GM23338 (cell line): ENCODE data around the gene PIM2. TPM values are rescaled to one million over a fixed set of nuclear protein-coding genes. Genes with fewer than 3 reads are reported as not detected.

Experiments used
- ATAC-seq: fragments of 200-7000 bp; cut with Tn5 transposase; 3 replicates; pipeline ENCODE4 v1.9.1; 2020
- DNase-seq: peaks from one replicate; pipeline ENCODE4 v3.0.0-alpha.2; 2015; ENCODE audit warnings: low spot score
- H2AFZ ChIP-seq: fragments of 200-600 bp; sonication (generic); 2 replicates; pipeline ENCODE4 v1.8.0; 2016; ENCODE audit warnings: antibody characterized with exemption, mild to moderate bottlenecking, moderate library complexity
- H3F3A ChIP-seq: fragments of 200-600 bp; sonication (generic); replicated peaks from 2 replicates; pipeline ENCODE4 v1.8.0; 2017; ENCODE audit warnings: antibody characterized with exemption, mixed run types, low read depth
- H3K27ac ChIP-seq: fragments of 200-600 bp; sonication (generic); 2 replicates; pipeline ENCODE4 v1.6.1; 2016; ENCODE audit warnings: low read depth
- H3K27me3 ChIP-seq: fragments of 200-600 bp; sonication (generic); 2 replicates; pipeline ENCODE4 v1.8.0; 2016; ENCODE audit warnings: mild to moderate bottlenecking, mixed run types, moderate library complexity; ENCODE audit not compliant: insufficient read depth
- H3K36me3 ChIP-seq: fragments of 200-600 bp; sonication (generic); 2 replicates; pipeline ENCODE4 v1.8.0; 2016; ENCODE audit warnings: mild to moderate bottlenecking; ENCODE audit not compliant: insufficient read depth
- H3K4me1 ChIP-seq: fragments of 200-600 bp; sonication (generic); 2 replicates; pipeline ENCODE4 v1.8.0; 2016; ENCODE audit warnings: mild to moderate bottlenecking, moderate library complexity; ENCODE audit not compliant: insufficient read depth
- H3K4me2 ChIP-seq: fragments of 200-600 bp; sonication (generic); 2 replicates; pipeline ENCODE4 v1.7.1; 2017; ENCODE audit warnings: mixed run types
- H3K4me3 ChIP-seq: fragments of 200-600 bp; sonication (generic); 2 replicates; pipeline ENCODE4 v1.6.1; 2016; ENCODE audit warnings: mixed run types
- H3K79me2 ChIP-seq: fragments of 200-600 bp; sonication (generic); replicated peaks from 2 replicates; pipeline ENCODE4 v1.8.0; 2017; ENCODE audit warnings: mild to moderate bottlenecking; ENCODE audit not compliant: insufficient read depth
- H3K9me2 ChIP-seq: fragments of 200-600 bp; sonication (generic); 2 replicates; pipeline ENCODE4 v1.8.0; 2017; ENCODE audit not compliant: insufficient read depth
- H4K20me1 ChIP-seq: fragments of 200-600 bp; sonication (generic); replicated peaks from 2 replicates; pipeline ENCODE4 v1.8.0; 2017; ENCODE audit warnings: mild to moderate bottlenecking; ENCODE audit not compliant: insufficient read depth
- H3K27ac Mint-ChIP-seq: 2 replicates; pipeline ENCODE4 v1.8.0; 2020; ENCODE audit warnings: inconsistent platforms, mild to moderate bottlenecking, moderate library complexity, mixed read lengths
- H3K27me3 Mint-ChIP-seq: 3 replicates; pipeline ENCODE4 v1.8.0; 2022; ENCODE audit warnings: low read depth, mild to moderate bottlenecking, moderate library complexity, mixed read lengths, inconsistent platforms; ENCODE audit not compliant: insufficient read depth, poor library complexity
- H3K36me3 Mint-ChIP-seq: 3 replicates; pipeline ENCODE4 v1.8.0; 2021; ENCODE audit warnings: low read depth, mild to moderate bottlenecking, inconsistent platforms, moderate library complexity, mixed read lengths
- H3K4me1 Mint-ChIP-seq: 3 replicates; pipeline ENCODE4 v1.8.0; 2020; ENCODE audit warnings: mild to moderate bottlenecking, inconsistent platforms, mixed read lengths
- H3K4me3 Mint-ChIP-seq: 3 replicates; pipeline ENCODE4 v1.8.0; 2021; ENCODE audit warnings: moderate library complexity, mild to moderate bottlenecking, inconsistent platforms, mixed read lengths
- H3K9me3 Mint-ChIP-seq: 3 replicates; pipeline ENCODE4 v1.8.0; 2020; ENCODE audit warnings: moderate library complexity, mild to moderate bottlenecking, inconsistent platforms, mixed read lengths
- CREB1 ChIP-seq: fragments of 250-450 bp; sonication (Bioruptor Pico); IDR thresholded peaks from 2 replicates; pipeline ENCODE4 v1.5.0; 2020; ENCODE audit warnings: low read depth, mild to moderate bottlenecking, moderate library complexity
- EZH2 ChIP-seq: fragments of 200-600 bp; sonication (generic); IDR thresholded peaks from one replicate; pipeline ENCODE4 v1.8.0; 2017; ENCODE audit warnings: antibody characterized with exemption, mild to moderate bottlenecking, low read depth; ENCODE audit not compliant: unreplicated experiment
- EZH2phosphoT487 ChIP-seq: fragments of 200-600 bp; sonication (generic); IDR thresholded peaks from one replicate; pipeline ENCODE4 v1.8.1; 2018; ENCODE audit warnings: antibody characterized with exemption; ENCODE audit not compliant: unreplicated experiment
- JUNB ChIP-seq: IDR thresholded peaks from one replicate; pipeline ENCODE4 v1.6.1; 2016; ENCODE audit warnings: antibody characterized with exemption; ENCODE audit not compliant: unreplicated experiment
- NANOG ChIP-seq: IDR thresholded peaks from 2 replicates; pipeline ENCODE4 v1.6.1; 2016; ENCODE audit warnings: antibody characterized with exemption, borderline replicate concordance
- POLR2AphosphoS5 ChIP-seq: IDR thresholded peaks from 2 replicates; pipeline ENCODE4 v1.6.1; 2016; ENCODE audit warnings: antibody characterized with exemption, low read depth
- STAT1 ChIP-seq: IDR thresholded peaks from one replicate; pipeline ENCODE4 v1.6.1; 2016; ENCODE audit warnings: antibody characterized with exemption; ENCODE audit not compliant: unreplicated experiment
- ZNF114 ChIP-seq: fragments of 250-450 bp; sonication (Bioruptor Pico); IDR thresholded peaks from 2 replicates; pipeline ENCODE4 v1.5.0; 2020; ENCODE audit warnings: mild to moderate bottlenecking, moderate library complexity
- ZNF331 ChIP-seq: fragments of 250-450 bp; sonication (Bioruptor Pico); IDR thresholded peaks from 2 replicates; pipeline ENCODE4 v1.5.0; 2020; ENCODE audit warnings: low read depth, mild to moderate bottlenecking, moderate library complexity
- polyA plus RNA-seq: library from polyadenylated mRNA; unstranded; fragments of >200 nt; fragmentation: Nextera tagmentation; extraction: Ambion mirVana; gene quantifications from 2 replicates; pipeline ENCODE4 v1.2.1, GENCODE V29; 2016
- total RNA-seq: library from RNA; depleted of rRNA; stranded (reverse); fragments of >200 nt; shearing (Covaris generic); gene quantifications from 2 replicates; pipeline ENCODE4 v1.2.3, GENCODE V29; 2014
- TF ChIP-seq, protein P1 (sequence below): IDR thresholded peaks from one replicate; pipeline ENCODE4 v1.6.1; 2018; ENCODE audit warnings: antibody characterized with exemption; ENCODE audit not compliant: unreplicated experiment
- TF ChIP-seq, protein P2 (sequence below): fragments of 250-450 bp; sonication (Bioruptor Pico); IDR thresholded peaks from 2 replicates; pipeline ENCODE4 v1.5.0; 2020; ENCODE audit warnings: mild to moderate bottlenecking, moderate library complexity
- TF ChIP-seq, protein P3 (sequence below): IDR thresholded peaks from 2 replicates; pipeline ENCODE4 v1.6.1; 2016; ENCODE audit warnings: antibody characterized with exemption

The PIM2 gene
- total and polyA plus RNA-seq, 2 experiments from 2014 or later, result 237 to 359 TPM

DNA sequence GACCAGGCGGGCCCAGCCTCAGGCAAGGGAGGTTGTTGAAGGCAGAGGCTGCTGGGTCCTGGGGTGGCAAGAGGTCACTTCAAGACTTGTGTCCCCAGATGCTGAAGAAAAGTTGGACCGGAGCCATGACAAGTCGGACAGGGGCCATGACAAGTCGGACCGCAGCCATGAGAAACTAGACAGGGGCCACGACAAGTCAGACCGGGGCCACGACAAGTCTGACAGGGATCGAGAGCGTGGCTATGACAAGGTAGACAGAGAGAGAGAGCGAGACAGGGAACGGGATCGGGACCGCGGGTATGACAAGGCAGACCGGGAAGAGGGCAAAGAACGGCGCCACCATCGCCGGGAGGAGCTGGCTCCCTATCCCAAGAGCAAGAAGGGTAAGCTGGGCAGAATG, 16.7 kb downstream of the PIM2 start:
- H3K4me2 ChIP-seq, result no peak overlapping the region
- no peaks in the 10 kb centered on the region for H3K27me3 ChIP-seq
- H3K4me1 ChIP-seq, result no peaks in the 10 kb centered on the region
- ATAC-seq, result no peak
- Mint-ChIP-seq H3K4me3 (no peak overlapping the region), H3K4me1 (peaks cover 7% of the 10 kb centered on the region), H3K9me3 (no peaks in the 10 kb centered on the region), H3K36me3 (peaks cover 39% of the 10 kb centered on the region), H3K27ac (no peak overlapping the region), H3K27me3 (peaks cover 4% of the 10 kb centered on the region)
- no peaks in the 10 kb centered on the region for H3K36me3 ChIP-seq
- peaks cover 16% of the 10 kb centered on the region for H3K79me2 ChIP-seq
- no peak overlapping the region for H3K4me3 ChIP-seq
- no peaks in the 10 kb centered on the region for H4K20me1 ChIP-seq
- no peaks in the 10 kb centered on the region for H3K9me2 ChIP-seq
- no peaks in the 10 kb centered on the region for H3F3A ChIP-seq
- TF ChIP-seq NANOG (no peak), EZH2 (no peak), ZNF114 (CRISPR knock-in tag) (no peak), POLR2AphosphoS5 (no peak), ZNF331 (CRISPR knock-in tag) (no peak), JUNB (no peak), EZH2phosphoT487 (no peak), STAT1 (no peak), CREB1 (CRISPR knock-in tag) (no peak)
- TF ChIP-seq, protein P1, sequence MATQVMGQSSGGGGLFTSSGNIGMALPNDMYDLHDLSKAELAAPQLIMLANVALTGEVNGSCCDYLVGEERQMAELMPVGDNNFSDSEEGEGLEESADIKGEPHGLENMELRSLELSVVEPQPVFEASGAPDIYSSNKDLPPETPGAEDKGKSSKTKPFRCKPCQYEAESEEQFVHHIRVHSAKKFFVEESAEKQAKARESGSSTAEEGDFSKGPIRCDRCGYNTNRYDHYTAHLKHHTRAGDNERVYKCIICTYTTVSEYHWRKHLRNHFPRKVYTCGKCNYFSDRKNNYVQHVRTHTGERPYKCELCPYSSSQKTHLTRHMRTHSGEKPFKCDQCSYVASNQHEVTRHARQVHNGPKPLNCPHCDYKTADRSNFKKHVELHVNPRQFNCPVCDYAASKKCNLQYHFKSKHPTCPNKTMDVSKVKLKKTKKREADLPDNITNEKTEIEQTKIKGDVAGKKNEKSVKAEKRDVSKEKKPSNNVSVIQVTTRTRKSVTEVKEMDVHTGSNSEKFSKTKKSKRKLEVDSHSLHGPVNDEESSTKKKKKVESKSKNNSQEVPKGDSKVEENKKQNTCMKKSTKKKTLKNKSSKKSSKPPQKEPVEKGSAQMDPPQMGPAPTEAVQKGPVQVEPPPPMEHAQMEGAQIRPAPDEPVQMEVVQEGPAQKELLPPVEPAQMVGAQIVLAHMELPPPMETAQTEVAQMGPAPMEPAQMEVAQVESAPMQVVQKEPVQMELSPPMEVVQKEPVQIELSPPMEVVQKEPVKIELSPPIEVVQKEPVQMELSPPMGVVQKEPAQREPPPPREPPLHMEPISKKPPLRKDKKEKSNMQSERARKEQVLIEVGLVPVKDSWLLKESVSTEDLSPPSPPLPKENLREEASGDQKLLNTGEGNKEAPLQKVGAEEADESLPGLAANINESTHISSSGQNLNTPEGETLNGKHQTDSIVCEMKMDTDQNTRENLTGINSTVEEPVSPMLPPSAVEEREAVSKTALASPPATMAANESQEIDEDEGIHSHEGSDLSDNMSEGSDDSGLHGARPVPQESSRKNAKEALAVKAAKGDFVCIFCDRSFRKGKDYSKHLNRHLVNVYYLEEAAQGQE, result no peak
- TF ChIP-seq, protein P2, sequence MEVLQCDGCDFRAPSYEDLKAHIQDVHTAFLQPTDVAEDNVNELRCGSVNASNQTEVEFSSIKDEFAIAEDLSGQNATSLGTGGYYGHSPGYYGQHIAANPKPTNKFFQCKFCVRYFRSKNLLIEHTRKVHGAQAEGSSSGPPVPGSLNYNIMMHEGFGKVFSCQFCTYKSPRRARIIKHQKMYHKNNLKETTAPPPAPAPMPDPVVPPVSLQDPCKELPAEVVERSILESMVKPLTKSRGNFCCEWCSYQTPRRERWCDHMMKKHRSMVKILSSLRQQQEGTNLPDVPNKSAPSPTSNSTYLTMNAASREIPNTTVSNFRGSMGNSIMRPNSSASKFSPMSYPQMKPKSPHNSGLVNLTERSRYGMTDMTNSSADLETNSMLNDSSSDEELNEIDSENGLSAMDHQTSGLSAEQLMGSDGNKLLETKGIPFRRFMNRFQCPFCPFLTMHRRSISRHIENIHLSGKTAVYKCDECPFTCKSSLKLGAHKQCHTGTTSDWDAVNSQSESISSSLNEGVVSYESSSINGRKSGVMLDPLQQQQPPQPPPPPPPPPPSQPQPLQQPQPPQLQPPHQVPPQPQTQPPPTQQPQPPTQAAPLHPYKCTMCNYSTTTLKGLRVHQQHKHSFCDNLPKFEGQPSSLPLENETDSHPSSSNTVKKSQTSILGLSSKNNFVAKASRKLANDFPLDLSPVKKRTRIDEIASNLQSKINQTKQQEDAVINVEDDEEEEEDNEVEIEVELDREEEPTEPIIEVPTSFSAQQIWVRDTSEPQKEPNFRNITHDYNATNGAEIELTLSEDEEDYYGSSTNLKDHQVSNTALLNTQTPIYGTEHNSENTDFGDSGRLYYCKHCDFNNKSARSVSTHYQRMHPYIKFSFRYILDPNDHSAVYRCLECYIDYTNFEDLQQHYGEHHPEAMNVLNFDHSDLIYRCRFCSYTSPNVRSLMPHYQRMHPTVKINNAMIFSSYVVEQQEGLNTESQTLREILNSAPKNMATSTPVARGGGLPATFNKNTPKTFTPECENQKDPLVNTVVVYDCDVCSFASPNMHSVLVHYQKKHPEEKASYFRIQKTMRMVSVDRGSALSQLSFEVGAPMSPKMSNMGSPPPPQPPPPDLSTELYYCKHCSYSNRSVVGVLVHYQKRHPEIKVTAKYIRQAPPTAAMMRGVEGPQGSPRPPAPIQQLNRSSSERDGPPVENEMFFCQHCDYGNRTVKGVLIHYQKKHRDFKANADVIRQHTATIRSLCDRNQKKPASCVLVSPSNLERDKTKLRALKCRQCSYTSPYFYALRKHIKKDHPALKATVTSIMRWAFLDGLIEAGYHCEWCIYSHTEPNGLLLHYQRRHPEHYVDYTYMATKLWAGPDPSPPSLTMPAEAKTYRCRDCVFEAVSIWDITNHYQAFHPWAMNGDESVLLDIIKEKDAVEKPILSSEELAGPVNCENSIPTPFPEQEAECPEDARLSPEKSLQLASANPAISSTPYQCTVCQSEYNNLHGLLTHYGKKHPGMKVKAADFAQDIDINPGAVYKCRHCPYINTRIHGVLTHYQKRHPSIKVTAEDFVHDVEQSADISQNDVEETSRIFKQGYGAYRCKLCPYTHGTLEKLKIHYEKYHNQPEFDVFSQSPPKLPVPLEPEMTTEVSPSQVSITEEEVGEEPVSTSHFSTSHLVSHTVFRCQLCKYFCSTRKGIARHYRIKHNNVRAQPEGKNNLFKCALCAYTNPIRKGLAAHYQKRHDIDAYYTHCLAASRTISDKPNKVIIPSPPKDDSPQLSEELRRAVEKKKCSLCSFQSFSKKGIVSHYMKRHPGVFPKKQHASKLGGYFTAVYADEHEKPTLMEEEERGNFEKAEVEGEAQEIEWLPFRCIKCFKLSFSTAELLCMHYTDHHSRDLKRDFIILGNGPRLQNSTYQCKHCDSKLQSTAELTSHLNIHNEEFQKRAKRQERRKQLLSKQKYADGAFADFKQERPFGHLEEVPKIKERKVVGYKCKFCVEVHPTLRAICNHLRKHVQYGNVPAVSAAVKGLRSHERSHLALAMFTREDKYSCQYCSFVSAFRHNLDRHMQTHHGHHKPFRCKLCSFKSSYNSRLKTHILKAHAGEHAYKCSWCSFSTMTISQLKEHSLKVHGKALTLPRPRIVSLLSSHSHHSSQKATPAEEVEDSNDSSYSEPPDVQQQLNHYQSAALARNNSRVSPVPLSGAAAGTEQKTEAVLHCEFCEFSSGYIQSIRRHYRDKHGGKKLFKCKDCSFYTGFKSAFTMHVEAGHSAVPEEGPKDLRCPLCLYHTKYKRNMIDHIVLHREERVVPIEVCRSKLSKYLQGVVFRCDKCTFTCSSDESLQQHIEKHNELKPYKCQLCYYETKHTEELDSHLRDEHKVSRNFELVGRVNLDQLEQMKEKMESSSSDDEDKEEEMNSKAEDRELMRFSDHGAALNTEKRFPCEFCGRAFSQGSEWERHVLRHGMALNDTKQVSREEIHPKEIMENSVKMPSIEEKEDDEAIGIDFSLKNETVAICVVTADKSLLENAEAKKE (CRISPR knock-in tag), result no peak
- TF ChIP-seq, protein P3, sequence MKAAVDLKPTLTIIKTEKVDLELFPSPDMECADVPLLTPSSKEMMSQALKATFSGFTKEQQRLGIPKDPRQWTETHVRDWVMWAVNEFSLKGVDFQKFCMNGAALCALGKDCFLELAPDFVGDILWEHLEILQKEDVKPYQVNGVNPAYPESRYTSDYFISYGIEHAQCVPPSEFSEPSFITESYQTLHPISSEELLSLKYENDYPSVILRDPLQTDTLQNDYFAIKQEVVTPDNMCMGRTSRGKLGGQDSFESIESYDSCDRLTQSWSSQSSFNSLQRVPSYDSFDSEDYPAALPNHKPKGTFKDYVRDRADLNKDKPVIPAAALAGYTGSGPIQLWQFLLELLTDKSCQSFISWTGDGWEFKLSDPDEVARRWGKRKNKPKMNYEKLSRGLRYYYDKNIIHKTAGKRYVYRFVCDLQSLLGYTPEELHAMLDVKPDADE, result no peak
- H3K27ac ChIP-seq, result no peak overlapping the region
- no peak for DNase-seq
- no peak overlapping the region for H2AFZ ChIP-seq
